Stimulated activated CD8-positive, alpha-beta memory T cell treated with anti-CD3 and anti-CD28 coated beads, Interleukin-12 subunit alpha, Interleukin-12 subunit beta, amount 100 ng/mL, for 24 hours (primary cell): ENCODE measurements around the gene CACNA1E.

Experiments used
- DNase-seq: peaks from one replicate; pipeline ENCODE4 v3.0.0-alpha.2; 2020; ENCODE audit errors: extremely low read depth

Gene CACNA1E

DNA sequence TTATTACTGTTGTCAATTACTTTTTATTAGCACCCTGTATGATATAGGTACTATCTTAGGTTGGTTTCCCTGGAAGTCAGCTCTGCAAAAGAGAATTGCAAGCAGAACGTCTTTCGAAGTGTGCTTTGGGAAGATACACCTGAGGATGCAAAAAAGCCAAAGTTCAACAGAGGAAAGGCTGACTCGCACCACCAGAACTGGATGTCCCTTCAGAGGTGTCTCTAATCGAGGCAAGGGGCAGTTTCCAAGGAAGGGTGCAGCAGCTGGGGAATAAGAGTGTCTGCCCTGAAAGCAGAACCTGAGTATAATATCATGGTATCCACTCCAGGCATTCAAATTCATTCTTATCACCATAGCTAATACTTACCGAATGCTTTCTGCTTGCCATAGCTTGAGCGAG lies 149.6 kb downstream of the CACNA1E start:
- DNase-seq: no peak

DNA sequence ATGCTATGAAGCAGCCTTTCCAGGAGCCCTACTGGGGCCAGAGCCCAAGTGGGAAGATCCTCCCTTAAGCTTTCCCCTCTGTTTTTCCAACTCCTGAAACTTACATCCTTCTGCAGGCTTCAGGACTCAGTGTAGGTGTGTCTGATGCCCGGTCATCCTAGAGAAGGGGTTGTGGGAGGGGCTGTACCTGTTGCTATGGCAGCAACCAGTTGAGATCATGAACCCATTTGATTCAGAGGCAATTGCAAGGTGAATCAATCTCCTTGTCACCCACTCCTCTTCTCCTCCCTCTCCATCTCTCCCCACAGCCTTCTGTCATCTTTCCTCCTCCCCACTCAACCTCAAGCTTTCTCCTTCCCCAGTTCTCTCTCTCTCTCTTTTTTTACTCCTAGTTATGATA lies 151.8 kb downstream of the CACNA1E start:
- DNase-seq: no peak

DNA sequence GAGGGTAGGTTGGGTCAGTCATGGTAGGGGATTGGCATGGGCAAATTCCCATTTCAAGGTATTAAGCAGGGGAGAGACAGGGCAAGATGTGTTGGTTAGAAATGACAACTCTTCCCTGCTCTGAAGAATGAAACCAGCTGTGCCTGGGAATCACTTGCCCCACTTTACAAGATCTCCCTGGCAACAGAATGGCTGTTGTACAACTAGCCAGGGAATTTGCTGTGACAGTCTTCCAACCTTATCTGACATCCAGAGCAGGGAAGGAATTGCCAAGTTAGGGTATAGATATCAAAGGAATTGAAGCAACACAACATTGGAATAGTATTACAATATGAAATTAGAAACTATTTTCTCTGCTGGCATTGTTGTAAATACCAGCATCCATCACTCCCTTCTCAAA lies 154.7 kb downstream of the CACNA1E start:
- no peak for DNase-seq

DNA sequence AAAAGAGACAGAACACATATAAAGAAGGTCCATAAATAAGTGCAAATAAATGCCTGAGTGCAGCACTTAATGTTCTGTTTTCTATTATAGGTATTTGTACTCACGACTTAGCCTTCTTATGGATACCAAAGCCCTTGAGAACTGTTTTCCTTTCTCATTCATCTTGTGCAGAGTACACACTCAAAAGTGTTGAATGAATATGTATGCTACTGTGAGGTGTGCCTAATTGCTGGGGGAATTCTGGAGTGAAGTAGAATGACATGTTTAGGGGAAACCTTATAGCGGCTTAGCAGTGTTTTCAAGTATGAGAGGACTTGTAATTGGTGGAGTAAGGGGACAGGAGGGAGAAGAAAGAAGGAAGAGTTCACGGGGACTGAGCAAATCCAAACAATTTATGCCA lies 157.6 kb downstream of the CACNA1E start:
- DNase-seq: no peak

DNA sequence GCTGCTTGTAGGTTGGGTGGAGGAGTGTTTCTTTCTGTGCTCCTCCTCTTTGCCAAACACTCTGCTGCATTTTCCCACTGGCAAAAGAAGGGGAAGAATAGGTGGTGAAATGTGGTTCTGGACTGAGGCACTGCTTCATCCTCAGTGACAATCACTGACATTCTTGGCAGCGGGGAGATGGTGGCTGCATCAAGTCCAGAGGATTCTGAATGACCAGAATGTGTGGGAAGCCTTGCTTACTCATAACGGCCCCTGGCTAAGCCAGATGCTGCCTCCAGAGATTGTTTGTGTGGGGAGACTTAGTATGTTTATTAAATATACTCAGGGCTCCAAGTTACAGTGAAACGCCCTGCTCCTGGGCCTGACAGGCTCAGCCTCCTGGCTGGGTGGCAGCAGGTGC lies 160.3 kb downstream of the CACNA1E start:
- DNase-seq: no peak

DNA sequence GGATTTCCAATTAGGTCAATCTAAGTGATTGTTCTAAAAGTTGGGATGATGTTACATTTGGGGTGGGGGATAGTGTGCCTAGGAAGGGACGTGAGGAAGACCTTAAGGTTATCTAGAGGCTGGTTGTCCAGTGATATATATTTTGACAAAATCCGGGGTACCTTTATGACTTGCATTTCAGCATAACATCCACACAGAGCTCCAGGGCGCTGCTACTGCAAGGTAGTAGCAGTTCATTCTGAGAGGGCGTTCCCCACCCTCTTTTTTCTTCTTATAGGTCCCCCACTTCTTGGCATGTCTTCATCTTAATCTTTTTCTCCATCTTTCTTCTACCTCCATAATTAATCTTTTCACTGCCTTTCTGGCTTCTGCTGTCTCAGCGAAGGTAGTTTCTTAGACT lies 161.9 kb downstream of the CACNA1E start:
- no peak for DNase-seq

DNA sequence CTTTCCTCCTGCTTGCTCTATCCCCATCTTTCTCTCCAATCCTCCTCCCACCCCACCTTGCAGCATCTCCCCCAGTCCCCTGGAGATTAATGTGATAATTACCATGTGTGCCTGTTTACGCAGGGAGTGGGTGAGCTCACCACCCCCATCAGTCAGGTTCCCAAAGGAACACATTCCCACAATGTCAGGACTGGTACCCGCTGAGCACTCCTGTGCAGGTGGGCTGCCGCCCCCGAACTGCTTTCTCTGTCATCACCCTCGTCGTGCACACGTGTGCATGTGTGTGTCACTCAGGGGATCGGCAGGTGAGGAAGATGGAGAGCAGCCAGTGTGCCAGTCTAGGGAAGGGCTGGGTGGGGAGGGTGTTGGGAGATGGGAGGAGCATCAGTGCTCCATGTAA lies 163.4 kb downstream of the CACNA1E start:
- no peak for DNase-seq

DNA sequence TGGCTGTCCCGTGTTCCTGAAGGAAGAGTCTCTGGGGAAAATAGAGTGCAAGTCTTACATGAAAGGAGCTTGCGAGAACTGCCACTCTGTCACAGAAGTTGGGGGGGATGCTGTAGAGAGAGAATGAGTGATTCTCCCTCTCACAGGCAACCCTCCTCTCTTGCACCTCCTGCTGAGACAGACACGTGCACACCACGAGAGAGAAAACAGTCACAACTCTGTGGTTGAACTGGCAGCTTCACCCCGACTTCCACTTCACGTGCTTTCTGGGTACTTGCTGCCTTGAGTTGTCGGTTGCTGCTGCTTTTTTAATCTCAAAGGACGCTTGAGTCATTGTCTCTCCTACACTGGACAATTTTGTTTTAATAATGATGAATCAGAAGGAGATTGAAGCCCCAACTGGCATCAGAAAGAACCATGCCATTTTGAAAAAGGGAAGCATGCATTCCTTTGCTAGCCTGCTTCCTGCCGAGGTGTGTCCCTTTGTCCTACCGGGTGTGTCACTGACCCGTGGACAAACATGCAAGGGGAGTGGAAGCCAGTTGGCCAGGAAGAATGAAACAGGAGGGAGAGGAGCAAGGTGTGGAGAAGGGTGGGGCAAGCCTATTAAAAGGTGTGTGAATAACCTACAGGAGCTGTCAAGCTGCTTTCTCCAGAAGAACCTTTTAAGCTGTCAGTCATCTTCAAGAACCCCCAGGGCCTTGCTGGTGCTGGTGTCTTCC lies 164.2 kb downstream of the CACNA1E start:
- DNase-seq: no peak

DNA sequence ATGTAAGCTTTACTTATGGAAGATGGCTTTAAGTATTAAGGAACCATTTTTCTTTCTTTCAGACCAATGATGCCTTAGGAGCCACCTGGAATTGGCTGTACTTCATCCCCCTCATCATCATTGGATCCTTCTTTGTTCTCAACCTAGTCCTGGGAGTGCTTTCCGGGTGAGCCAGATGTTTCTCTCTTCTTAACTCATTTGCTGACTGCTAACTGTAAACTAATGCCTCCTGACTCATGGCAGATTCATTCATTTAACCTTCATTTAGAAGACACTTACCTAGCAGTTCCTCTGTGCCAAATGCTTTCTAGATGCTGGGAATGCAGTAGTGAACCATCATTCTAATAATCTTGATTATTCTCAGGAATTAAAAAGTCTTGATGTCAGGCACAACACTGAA lies 168.0 kb downstream of the CACNA1E start:
- no peak for DNase-seq

DNA sequence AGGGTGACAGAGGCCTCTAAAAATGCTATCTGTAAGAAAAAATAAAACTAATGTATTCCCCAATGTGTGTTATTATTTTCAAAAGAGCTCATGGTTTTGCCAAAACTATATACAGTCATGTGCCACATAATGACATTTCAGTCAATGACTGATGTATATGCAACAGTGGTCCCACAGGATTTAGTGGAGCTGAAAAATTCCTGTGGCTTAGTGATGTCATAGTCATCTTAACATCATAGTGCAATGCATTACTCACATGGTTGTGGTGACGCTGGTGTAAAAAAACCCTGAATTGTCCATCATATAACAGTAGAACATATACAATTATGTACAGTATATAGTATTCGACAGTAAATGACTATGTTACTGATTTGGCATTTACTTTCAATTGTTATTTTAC lies 172.4 kb downstream of the CACNA1E start:
- DNase-seq: no peak

DNA sequence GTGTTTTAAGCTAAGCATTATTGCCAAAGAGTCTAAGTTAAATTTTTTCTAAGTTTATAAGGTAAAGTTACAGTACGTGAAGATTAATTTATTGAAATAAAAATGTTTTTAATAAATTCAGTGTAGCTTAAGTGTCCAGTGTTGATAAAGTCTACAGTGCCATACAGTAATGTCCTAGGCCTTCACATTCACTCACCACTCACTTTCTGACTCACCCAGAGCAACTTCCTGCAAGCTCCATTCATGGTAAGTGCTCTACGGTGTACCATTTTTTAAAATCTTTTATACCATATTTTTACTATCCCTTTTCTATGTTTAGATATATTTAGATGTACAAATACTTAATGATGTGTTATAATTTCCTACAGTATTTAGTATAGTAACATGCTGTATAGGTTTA lies 173.2 kb downstream of the CACNA1E start:
- DNase-seq: no peak

DNA sequence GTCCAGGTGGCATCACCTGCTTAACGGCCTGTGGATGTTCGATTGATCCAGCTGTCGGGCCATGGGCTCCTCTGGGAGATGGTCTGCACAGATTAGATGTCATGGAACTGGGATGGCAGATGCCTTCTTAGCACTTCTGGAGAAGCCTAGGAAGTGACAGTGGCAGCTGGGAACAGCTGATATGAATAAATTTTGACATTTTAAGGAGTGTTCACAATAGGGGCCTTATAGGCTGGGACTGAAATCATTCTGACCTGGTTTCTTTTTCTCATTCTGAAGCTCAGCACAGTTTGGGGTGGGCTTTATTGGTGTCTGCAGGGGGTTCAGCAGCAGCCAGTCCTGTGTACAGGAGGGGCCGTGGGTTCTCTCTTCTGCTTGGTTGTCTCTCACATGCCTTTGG lies 175.3 kb downstream of the CACNA1E start:
- no peak for DNase-seq

DNA sequence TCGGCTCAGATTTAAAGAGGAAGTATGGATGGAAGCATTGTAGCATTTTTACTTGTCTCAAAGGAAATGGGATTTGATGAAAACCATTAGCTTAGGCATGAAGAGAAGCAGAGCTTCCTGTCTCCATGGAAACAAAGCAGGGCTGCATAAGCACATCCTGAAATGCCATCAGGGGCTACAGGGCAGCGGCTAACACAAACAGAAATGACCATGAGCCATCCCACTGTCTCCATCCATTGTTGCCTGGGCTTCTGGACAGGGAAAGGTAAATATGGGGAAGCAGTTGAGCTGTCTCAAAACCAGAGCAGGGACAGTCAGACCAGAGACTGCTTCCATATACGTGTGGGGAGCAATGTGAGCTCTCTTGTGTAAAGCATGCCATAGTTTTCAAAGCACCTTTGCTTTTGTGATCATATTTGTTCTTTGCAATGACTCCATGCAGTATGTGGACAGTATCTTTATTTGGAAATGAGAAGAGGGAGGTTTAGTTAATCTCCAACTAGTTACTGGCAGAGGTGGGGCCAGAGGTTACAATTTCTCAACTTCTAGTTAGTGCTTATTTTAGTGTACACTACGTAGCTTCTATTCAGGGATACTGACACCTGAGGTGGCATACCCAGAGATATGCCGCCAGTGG lies 176.1 kb downstream of the CACNA1E start:
- no peak for DNase-seq

DNA sequence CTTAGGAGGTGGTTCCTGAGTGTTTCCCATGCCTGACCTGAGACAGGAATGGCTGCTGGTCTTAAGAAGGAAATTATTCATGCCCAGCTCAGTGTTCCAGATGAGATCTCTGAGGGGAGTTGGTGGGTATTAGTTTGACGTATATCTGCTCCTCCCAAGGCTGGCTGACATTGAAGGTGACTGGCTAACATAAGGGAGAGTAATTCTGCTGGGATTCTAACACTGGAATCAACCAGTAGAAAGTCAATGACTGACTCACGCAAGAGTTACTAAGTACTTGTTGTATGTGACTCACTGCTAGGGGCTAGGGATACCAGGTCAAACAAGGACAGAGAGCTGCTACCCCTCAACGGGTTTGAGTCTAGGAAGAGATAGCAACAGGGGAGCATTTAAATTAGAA lies 177.3 kb downstream of the CACNA1E start:
- DNase-seq: no peak

DNA sequence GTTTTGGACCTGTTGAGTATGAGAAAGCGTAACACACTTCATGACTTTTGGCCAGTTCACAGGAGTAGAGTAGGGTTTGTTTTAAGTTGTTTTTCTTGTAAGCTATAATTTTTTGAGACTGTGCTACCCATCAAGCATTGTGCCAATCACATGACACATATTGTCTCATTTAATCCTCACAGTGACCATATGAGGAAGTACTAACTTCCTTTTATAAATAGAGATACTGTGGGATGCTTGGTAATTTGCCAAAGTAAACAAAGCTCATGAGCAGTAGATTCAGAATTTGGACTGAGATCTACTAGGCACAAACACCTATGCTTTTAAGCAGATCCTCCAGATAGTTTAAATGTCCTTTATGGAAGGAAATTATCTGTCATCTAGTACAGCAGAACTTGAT lies 178.3 kb downstream of the CACNA1E start:
- DNase-seq: no peak

DNA sequence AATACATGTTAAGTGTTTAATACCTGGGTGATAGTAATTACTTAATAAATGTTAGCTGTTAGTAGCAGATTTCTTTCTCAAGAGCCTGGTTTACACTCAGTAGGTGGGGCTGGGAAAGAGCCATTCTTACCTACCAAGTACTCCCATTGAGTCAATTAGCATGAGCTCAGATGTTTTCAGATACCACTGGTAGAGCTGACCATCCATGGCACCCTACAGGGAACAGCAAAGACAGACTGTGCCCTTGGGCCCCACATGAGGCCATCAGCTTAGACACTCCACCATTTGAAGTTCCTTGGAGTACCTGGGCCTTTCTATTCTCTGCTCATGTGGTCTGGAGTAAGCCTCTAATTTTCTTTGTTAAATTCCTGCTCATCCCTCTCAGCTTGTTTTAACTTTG lies 179.3 kb downstream of the CACNA1E start:
- DNase-seq: no peak

DNA sequence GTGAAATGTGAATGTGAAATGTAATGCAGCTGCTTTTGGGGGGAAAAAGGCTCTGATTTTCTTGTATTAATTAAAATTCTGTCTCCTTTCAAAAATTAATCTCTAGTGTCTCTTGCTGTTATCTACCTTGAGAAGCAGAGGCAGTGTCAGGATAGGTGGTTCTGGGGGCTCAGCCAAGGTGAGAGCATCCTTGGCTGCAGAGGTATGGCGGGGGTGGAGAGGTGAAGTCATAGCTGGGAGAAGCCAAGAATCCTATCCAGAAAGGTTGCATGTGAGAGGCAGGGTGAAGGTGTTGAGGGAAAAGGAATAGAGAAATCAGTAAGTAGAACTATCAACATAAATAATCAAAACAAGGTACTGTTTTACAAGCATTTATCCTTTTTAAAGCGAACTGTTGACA lies 181.2 kb downstream of the CACNA1E start:
- no peak for DNase-seq

DNA sequence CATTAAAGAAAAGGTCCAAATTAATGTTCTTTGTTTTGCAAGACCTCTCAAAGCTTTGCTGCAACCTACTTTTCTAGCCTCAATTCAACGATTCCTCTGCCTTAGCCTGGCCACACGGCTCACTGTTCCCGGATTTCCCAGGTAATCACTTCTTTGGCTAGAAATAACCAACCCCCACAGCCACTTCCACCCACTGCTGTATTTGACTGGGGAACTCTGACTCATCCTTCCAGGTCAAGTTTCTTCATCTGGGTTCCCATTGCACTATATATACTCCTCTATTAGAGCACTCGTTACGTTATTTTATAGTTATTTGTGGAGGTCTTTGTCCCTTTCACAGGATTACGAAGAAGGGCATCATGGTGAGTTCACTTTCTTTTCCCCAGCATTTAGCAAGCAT lies 185.9 kb downstream of the CACNA1E start:
- no peak for DNase-seq

DNA sequence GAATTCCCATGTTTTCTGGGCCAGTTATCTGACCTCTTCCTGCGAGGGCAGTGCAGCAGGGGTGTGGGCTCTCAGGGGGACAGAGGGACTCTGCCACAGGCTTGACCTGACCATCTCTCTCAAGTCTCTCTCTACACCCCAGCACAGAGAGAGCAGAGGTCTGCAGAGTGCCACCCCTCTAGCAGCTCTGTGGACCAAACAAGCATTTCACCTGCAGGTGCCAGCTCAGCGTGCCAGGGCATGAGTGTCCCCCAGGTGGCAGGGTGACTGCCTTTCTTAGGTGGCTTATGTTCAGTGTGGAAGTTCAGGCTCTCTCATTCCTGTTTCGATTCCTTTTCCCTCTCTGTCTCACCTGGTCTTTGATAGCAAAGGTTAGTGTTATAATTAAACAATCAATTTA lies 191.3 kb downstream of the CACNA1E start:
- no peak for DNase-seq

DNA sequence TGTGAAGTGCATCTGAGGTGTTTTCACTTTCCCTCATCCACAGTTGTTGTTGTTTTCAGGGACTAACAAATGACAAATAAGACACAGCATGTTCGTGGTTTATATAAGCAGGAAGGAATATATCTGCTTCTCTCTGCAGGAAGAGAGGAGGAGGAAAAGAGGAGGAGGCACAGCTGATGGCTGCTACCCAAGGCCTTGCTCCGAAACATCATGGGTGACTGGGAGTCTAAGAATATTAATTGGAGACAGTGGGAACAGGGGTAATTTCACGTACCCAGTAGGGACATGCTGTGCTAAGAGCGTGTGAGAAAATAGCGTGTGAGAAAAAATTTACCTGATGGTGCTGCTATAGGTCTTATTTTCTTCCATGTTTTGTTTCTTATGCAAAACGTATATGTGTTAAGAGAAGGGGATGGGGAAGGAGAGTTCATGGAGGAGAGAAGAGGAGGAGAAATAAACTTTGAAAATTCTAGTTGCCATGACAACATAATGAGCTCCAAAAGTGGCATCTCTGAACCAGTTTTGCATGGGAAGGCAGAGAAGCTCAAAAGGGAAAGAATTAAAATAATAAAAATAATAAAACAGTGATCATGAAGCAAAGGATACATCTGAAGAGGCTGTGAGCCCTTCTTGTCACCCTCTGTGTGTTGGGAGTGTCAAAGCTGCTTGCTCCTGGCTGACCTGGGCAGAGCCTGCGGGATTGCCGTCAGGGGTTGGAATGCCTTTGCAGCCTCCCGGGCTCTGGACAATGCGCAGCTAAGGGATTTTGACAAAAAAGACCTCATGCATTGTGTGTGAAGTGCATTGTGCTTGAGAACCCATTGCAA lies 192.0 kb downstream of the CACNA1E start:
- no peak for DNase-seq

DNA sequence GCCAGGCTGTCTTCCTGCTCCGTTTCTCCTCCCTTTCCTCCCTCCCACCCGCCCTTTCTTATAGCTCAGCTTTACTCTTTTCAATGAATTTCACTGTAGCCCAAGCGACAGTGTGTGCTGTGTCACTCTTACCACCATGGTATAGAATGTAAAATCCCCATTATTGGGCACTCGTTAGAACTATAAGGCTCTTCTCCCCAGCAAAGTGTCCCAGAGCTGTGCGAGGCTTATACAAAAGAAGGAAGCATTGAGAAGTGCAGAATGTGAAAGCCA lies 192.5 kb downstream of the CACNA1E start:
- no peak for DNase-seq

DNA sequence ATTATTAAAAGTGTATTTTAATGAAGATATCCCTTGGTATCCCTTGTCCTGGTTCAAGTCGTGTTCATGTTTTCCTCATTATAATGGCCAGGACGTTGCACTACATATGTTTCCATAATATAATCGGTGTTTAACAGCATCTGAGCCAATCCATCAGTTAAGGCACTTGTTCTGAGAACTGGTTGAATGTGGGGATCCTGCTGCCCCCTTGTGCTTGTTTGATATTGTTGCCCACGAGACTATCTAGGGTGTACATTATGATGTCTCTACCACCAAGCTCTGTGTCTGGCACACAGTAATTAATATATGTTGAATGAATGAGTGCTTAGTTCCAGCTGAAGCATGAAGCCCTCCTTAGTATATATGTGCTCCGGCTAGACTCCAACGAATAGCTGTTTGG lies 193.0 kb downstream of the CACNA1E start:
- no peak for DNase-seq

DNA sequence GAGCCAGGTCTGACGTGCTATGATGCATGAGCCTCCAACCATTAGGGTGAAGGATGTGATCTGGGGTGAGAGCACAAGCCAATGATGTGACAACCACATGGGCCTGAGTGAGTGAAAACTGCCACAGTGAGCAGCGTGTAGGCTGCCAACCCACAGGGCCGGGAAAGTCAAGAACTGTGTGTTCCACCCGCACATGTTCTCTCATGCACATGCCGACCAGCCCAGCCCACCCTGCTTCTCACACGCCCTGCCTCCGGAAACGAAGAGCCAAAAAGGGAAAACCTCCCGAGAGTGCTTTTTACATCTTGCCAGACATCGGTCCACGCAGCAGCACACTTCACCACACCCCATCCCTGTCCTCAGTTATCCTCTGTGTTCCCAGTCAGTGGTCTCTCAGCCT lies 197.0 kb downstream of the CACNA1E start:
- DNase-seq: no peak
